Gastrocnemius medialis (tissue), 4 donors: ENCODE results near the gene CPLANE2. TPM values are rescaled to one million over a fixed set of nuclear protein-coding genes. Genes with fewer than 3 reads are reported as not detected.

ENCODE experiments used
- ATAC-seq, 2 donors: fragments of 150-250 bp; one replicate each; pipeline ENCODE4 v1.9.1; 2016
- DNase-seq, 2 donors: peaks; one replicate each; pipeline ENCODE4 v3.0.0-alpha.2; 2019
- H3K27ac ChIP-seq, 4 donors: fragments of 200-600 bp; sonication (generic); 1 replicate in 1 of 4; 2 replicates in 3 of 4; pipeline ENCODE4 v1.5.1; 2016 to 2018; ENCODE audit warnings: mild to moderate bottlenecking in 2 of 4, moderate library complexity in 1 of 4
- H3K27me3 ChIP-seq, 3 donors: fragments of 200-600 bp; sonication (generic) in 2 of 3; 1 replicate in 1 of 3; 2 replicates in 2 of 3; pipeline versions ENCODE4 v1.5.1 to v1.6.0; 2016 to 2019; ENCODE audit warnings: mild to moderate bottlenecking in 1 of 3, moderate library complexity in 1 of 3
- H3K36me3 ChIP-seq, 2 donors: fragments of 200-600 bp; sonication (generic) in 1 of 2; one replicate each; pipeline ENCODE4 v1.5.1; 2017 to 2018
- H3K4me1 ChIP-seq, 2 donors: fragments of 200-600 bp; sonication (generic) in 1 of 2; one replicate each; pipeline ENCODE4 v1.5.1; 2016 to 2017; ENCODE audit warnings: mild to moderate bottlenecking in 2 of 2
- H3K4me3 ChIP-seq, 4 donors: fragments of 200-600 bp; sonication (generic) in 3 of 4; 1 replicate in 1 of 4; 2 replicates in 3 of 4; pipeline ENCODE4 v1.5.1; 2016 to 2019; ENCODE audit warnings: mild to moderate bottlenecking in 2 of 4
- H3K9me3 ChIP-seq, 3 donors: fragments of 200-600 bp; sonication (generic) in 2 of 3; 1 replicate in 1 of 3; 2 replicates in 2 of 3; pipeline ENCODE4 v1.5.1; 2016 to 2019
- CTCF ChIP-seq, 5 experiments: fragments of 450-650 bp in 3 of 5; fragments of 200-600 bp in 2 of 5; sonication (generic) in 2 of 5; IDR thresholded peaks in 4 of 5; conservative IDR thresholded peaks in 1 of 5; 1 replicate in 4 of 5; 2 replicates in 1 of 5; pipeline ENCODE4 v1.5.1; 2016 to 2019; ENCODE audit warnings: antibody characterized with exemption in 5 of 5, mild to moderate bottlenecking in 3 of 5, moderate library complexity in 3 of 5
- POLR2A ChIP-seq, 2 donors: fragments of 450-650 bp; IDR thresholded peaks; one replicate each; pipeline ENCODE4 v1.6.1; 2017; ENCODE audit warnings: antibody characterized with exemption in 2 of 2, mild to moderate bottlenecking in 2 of 2, moderate library complexity in 2 of 2
- in situ Hi-C, 4 donors: fragments of 200-750 bp; cut with MboI; loops; one replicate each; pipeline versions ENCODE4 v1.15.0 to v1.8.0; 2017; ENCODE audit warnings: low sequenced_read_pairs in 4 of 4
- intact Hi-C: fragments of 100-400 bp; cut with DNase I; formaldehyde crosslinking; loops from one replicate; pipeline ENCODE4 v1.15.1; 2023; ENCODE audit warnings: low total_unique reads
- total RNA-seq, 4 donors: library from RNA; depleted of rRNA; stranded (reverse); fragments of >200 nt; gene quantifications; one replicate each; pipeline versions ENCODE4 v1.1.0 to v1.2.3, GENCODE V29; 2016

Gene CPLANE2
- total RNA-seq, result 1 to 10 TPM in 3 of 4 donors, under 1 TPM in 1; 0.46 to 6.3 (median 3.1) TPM

- DNase-seq (peak; percentile 86 to 90), ATAC-seq (peak; percentile 77 to 86)
- Histone ChIP-seq H3K9me3 (no peaks in the 10 kb centered on the region), H3K4me3 (peak within 1 kb of the TSS; percentile 69 to 78 (median 74)), H3K36me3 (peaks cover 0 to 4% of the 10 kb centered on the region in 2 donors), H3K27ac (peak within 1 kb of the TSS; percentile 76 to 90 (median 80)), H3K4me1 (peaks cover 11 to 12% of the 10 kb centered on the region in 2 donors), H3K27me3 (no peaks in the 10 kb centered on the region)
- in situ Hi-C loops (loop anchor here in 2 of 4 donors (10.0 to 25.0 kb wide), 2 partner anchors 118 to 126 kb away; partner anchors contain the start of genes FBXO42 (in 2 of the 2) and SZRD1 (in 1 of the 2)), intact Hi-C loops (loop anchor here (1.0 to 5.0 kb wide), 3 partner anchors 19 to 132 kb away; partner anchors contain the start of gene FBXO42)
- peak; percentile 76 to 77 for TF ChIP-seq POLR2A (IDR thresholded peaks at IDR 0.05)
- TF ChIP-seq CTCF (IDR thresholded peaks at IDR 0.05 in 4 of 5, conservative IDR thresholded peaks at IDR 0.05 in 1 of 5), result no peak
Measured at GRCh38 chr1:16236511-16237342, at the start of gene CPLANE2. CPLANE2 (minus strand) TSS chr1:16237183; CDS start chr1:16236742, 441 bp downstream.

GRCh38 chr1:16286122-16286521 lies 49.1 kb upstream of the CPLANE2 start:
- H3K36me3 ChIP-seq, result no peaks in the 10 kb centered on the region
- in situ Hi-C loops, result no loop called here
- intact Hi-C loops, result loop anchor here (5.0 kb wide), 1 partner anchor 66 kb away; the partner anchor contains the start of gene FBXO42

GRCh38 chr1:16281765-16282164 lies 44.8 kb upstream of the CPLANE2 start:
- no peak overlapping the region for H3K4me3 ChIP-seq
- H3K36me3 ChIP-seq, result no peaks in the 10 kb centered on the region
- intact Hi-C loops (no loop called here), in situ Hi-C loops (no loop called here)
- no peaks in the 10 kb centered on the region for H3K27me3 ChIP-seq
- TF ChIP-seq CTCF (IDR thresholded peaks at IDR 0.05 in 4 of 5, conservative IDR thresholded peaks at IDR 0.05 in 1 of 5), result no peak
- H3K9me3 ChIP-seq, result no peaks in the 10 kb centered on the region
- no peak for ATAC-seq
- H3K4me1 ChIP-seq, result peaks cover 11 to 17% of the 10 kb centered on the region in 2 donors
- no peak overlapping the region for H3K27ac ChIP-seq
- no peak for DNase-seq

More at GRCh38 chr1:16286122-16286521, 49.1 kb upstream of the CPLANE2 start:
- no peak for DNase-seq
- no peaks in the 10 kb centered on the region for H3K9me3 ChIP-seq
- H3K27ac ChIP-seq, result peak overlapping the region in 3 of 4 donors; percentile 83 to 88 (median 84)
- ATAC-seq, result no peak
- peaks cover 22% of the 10 kb centered on the region in 2 donors for H3K4me1 ChIP-seq
- no peak for TF ChIP-seq POLR2A (IDR thresholded peaks at IDR 0.05)
- TF ChIP-seq CTCF (IDR thresholded peaks at IDR 0.05 in 4 of 5, conservative IDR thresholded peaks at IDR 0.05 in 1 of 5), result no peak
- H3K27me3 ChIP-seq, result no peaks in the 10 kb centered on the region
- no peak overlapping the region for H3K4me3 ChIP-seq

GRCh38 chr1:16279186-16279585 lies 42.2 kb upstream of the CPLANE2 start:
- ATAC-seq, result no peak
- in situ Hi-C loops, result no loop called here

More at GRCh38 chr1:16279186-16279585, 42.2 kb upstream of the CPLANE2 start:
- H3K4me3 ChIP-seq, result no peak overlapping the region
- H3K9me3 ChIP-seq, result no peaks in the 10 kb centered on the region
- peak overlapping the region in 3 of 4 donors; percentile 37 to 56 (median 45) for H3K27ac ChIP-seq
- no peaks in the 10 kb centered on the region for H3K27me3 ChIP-seq
- peaks cover 10 to 11% of the 10 kb centered on the region in 2 donors for H3K4me1 ChIP-seq
- no peak for TF ChIP-seq POLR2A (IDR thresholded peaks at IDR 0.05)
- no peak for TF ChIP-seq CTCF (IDR thresholded peaks at IDR 0.05 in 4 of 5, conservative IDR thresholded peaks at IDR 0.05 in 1 of 5)
- DNase-seq, result no peak
- intact Hi-C loops, result no loop called here
- H3K36me3 ChIP-seq, result no peaks in the 10 kb centered on the region
